Liver (tissue), 9 donors: ENCODE data around the gene DNAH7. TPM values are rescaled to one million over a fixed set of nuclear protein-coding genes. Genes with fewer than 3 reads are reported as not detected.

Experiments used
- DNase-seq: peaks from one replicate; pipeline ENCODE4 v3.0.0-alpha.2; 2017; ENCODE audit warnings: low spot score
- H3K27ac ChIP-seq, 2 donors: one replicate each; pipeline ENCODE4 v1.7.0; 2013; ENCODE audit warnings: inconsistent platforms in 2 of 2, low read length in 2 of 2, control low read depth in 1 of 2, low read depth in 1 of 2, mild to moderate bottlenecking in 1 of 2
- H3K27me3 ChIP-seq, 4 donors: one replicate each; pipeline versions ENCODE4 v1.6.1 to v1.7.0; 2013; ENCODE audit warnings: low read length in 3 of 4, inconsistent platforms in 1 of 4, mild to moderate bottlenecking in 1 of 4, moderate library complexity in 1 of 4; ENCODE audit not compliant: control insufficient read depth in 4 of 4, insufficient read depth in 4 of 4
- H3K36me3 ChIP-seq, 4 donors: one replicate each; pipeline versions ENCODE4 v1.6.1 to v1.7.0; 2013; ENCODE audit warnings: low read length in 3 of 4, mild to moderate bottlenecking in 3 of 4, low read depth in 1 of 4, moderate library complexity in 1 of 4; ENCODE audit not compliant: control insufficient read depth in 4 of 4, insufficient read depth in 3 of 4
- H3K4me1 ChIP-seq, 4 donors: one replicate each; pipeline versions ENCODE4 v1.6.1 to v1.7.0; 2013; ENCODE audit warnings: low read length in 3 of 4, mild to moderate bottlenecking in 3 of 4, moderate library complexity in 1 of 4; ENCODE audit not compliant: control insufficient read depth in 4 of 4, insufficient read depth in 4 of 4
- H3K4me3 ChIP-seq, 3 donors: one replicate each; pipeline versions ENCODE4 v1.6.1 to v1.7.0; 2013; ENCODE audit warnings: low read length in 3 of 3, control low read depth in 1 of 3, low read depth in 1 of 3, mild to moderate bottlenecking in 1 of 3
- H3K9ac ChIP-seq, 2 donors: one replicate each; pipeline ENCODE4 v1.7.0; 2013; ENCODE audit warnings: low read length in 2 of 2, mild to moderate bottlenecking in 2 of 2, moderate library complexity in 2 of 2, control low read depth in 1 of 2, low read depth in 1 of 2
- H3K9me3 ChIP-seq, 4 donors: one replicate each; pipeline versions ENCODE4 v1.6.1 to v1.7.0; 2013; ENCODE audit warnings: low read length in 3 of 4; ENCODE audit not compliant: control insufficient read depth in 4 of 4
- ATF3 ChIP-seq: IDR thresholded peaks from 2 replicates; pipeline ENCODE4 v1.6.1; 2016; ENCODE audit warnings: antibody characterized with exemption
- CTCF ChIP-seq: fragments of 150-350 bp; IDR thresholded peaks from 2 replicates; pipeline ENCODE4 v1.5.1; 2017; ENCODE audit warnings: improper control_type of control experiment, low read depth, low read length; ENCODE audit not compliant: missing input control
- EGR1 ChIP-seq, 2 donors: IDR thresholded peaks; 2 replicates each; pipeline ENCODE4 v1.6.1; 2016 to 2018; ENCODE audit warnings: antibody characterized with exemption in 2 of 2, low read depth in 2 of 2
- FOXA1 ChIP-seq: IDR thresholded peaks from 2 replicates; pipeline ENCODE4 v1.6.1; 2016; ENCODE audit warnings: antibody characterized with exemption
- FOXA2 ChIP-seq: IDR thresholded peaks from 2 replicates; pipeline ENCODE4 v1.6.1; 2016; ENCODE audit warnings: antibody characterized with exemption
- GABPA ChIP-seq, 2 donors: IDR thresholded peaks in 1 of 2; conservative IDR thresholded peaks in 1 of 2; 2 replicates each; pipeline ENCODE4 v1.6.1; 2016; ENCODE audit warnings: antibody characterized with exemption in 2 of 2, mild to moderate bottlenecking in 1 of 2, moderate library complexity in 1 of 2
- HNF4A ChIP-seq, 2 donors: conservative IDR thresholded peaks; 2 replicates each; pipeline ENCODE4 v1.6.1; 2016; ENCODE audit warnings: antibody characterized with exemption in 2 of 2, mild to moderate bottlenecking in 2 of 2
- HNF4G ChIP-seq: IDR thresholded peaks from 2 replicates; pipeline ENCODE4 v1.6.1; 2016; ENCODE audit warnings: antibody characterized with exemption
- JUND ChIP-seq, 2 donors: IDR thresholded peaks; 2 replicates each; pipeline ENCODE4 v1.6.1; 2016; ENCODE audit warnings: antibody characterized with exemption in 2 of 2
- MAX ChIP-seq: IDR thresholded peaks from 2 replicates; pipeline ENCODE4 v1.6.1; 2016; ENCODE audit warnings: antibody characterized with exemption
- NR2F2 ChIP-seq: IDR thresholded peaks from 2 replicates; pipeline ENCODE4 v1.6.1; 2016; ENCODE audit warnings: antibody characterized with exemption
- RAD21 ChIP-seq, 2 donors: IDR thresholded peaks; 2 replicates each; pipeline ENCODE4 v1.6.1; 2016; ENCODE audit warnings: antibody characterized with exemption in 2 of 2, mild to moderate bottlenecking in 2 of 2
- REST ChIP-seq: IDR thresholded peaks from 2 replicates; pipeline ENCODE4 v1.6.1; 2016; ENCODE audit warnings: antibody characterized with exemption, mild to moderate bottlenecking
- RXRA ChIP-seq, 2 donors: IDR thresholded peaks; 2 replicates each; pipeline ENCODE4 v1.6.1; 2017 to 2018; ENCODE audit warnings: antibody characterized with exemption in 2 of 2, mild to moderate bottlenecking in 1 of 2
- SP1 ChIP-seq: IDR thresholded peaks from 2 replicates; pipeline ENCODE4 v1.6.1; 2018; ENCODE audit warnings: antibody characterized with exemption, mild to moderate bottlenecking
- TAF1 ChIP-seq: conservative IDR thresholded peaks from 2 replicates; pipeline ENCODE4 v1.6.1; 2016; ENCODE audit warnings: antibody characterized with exemption, mild to moderate bottlenecking
- YY1 ChIP-seq: IDR thresholded peaks from 2 replicates; pipeline ENCODE4 v1.6.1; 2016; ENCODE audit warnings: antibody characterized with exemption, mild to moderate bottlenecking
- ZBTB33 ChIP-seq: IDR thresholded peaks from 2 replicates; pipeline ENCODE4 v1.6.1; 2016; ENCODE audit warnings: antibody characterized with exemption
- WGBS: extraction: QIAGEN DNeasy Blood & Tissue Kit; methylation state at CpG from one replicate; pipeline ENCODE4 v1.1.7; 2013; 5-methylcytosine and 5-hydroxymethylcytosine counted together
- polyA plus RNA-seq, 2 donors: library from polyadenylated mRNA; stranded (reverse) in 1 of 2; unstranded in 1 of 2; fragments of 200-250 nt in 1 of 2; fragments of >200 nt in 1 of 2; fragmentation: Nextera tagmentation in 1 of 2; extraction: Ambion mirVana in 1 of 2; gene quantifications; one replicate each; pipeline versions ENCODE4 v1.2.1 to v1.2.3, GENCODE V29; 2013 to 2015
- total RNA-seq, 2 donors: library from RNA; depleted of rRNA; stranded (reverse); fragments of >200 nt; gene quantifications; one replicate each; pipeline ENCODE4 v1.2.3, GENCODE V29; 2014
- donor health status: healthy.
- donor health status: healthy.
- donor health status: healthy.
- donor health status: healthy.
- donor health status: healthy.

Gene DNAH7
- total and polyA plus RNA-seq, 4 donors, result under 0.01 to 0.50 (median 0.07) TPM

GRCh38 chr2:196096982-196097745, 28.5 kb upstream of the DNAH7 start:
- Histone ChIP-seq H3K9ac (no peak overlapping the region), H3K4me1 (no peaks in the 10 kb centered on the region), H3K27ac (no peak overlapping the region), H3K9me3 (no peaks in the 10 kb centered on the region), H3K4me3 (no peak overlapping the region), H3K36me3 (no peaks in the 10 kb centered on the region), H3K27me3 (no peaks in the 10 kb centered on the region)
- 67% methylated on average over 5 of the region's 5 CpGs for WGBS
- TF ChIP-seq TAF1 (no peak), SP1 (no peak), GABPA (IDR thresholded peaks at IDR 0.05 in 1 of 2, conservative IDR thresholded peaks at IDR 0.05 in 1 of 2) (no peak), ATF3 (no peak)
- no peak for DNase-seq

GRCh38 chr2:196096264-196096663, 27.6 kb upstream of the DNAH7 start:
- H3K4me3 ChIP-seq, result no peak overlapping the region
- 65% methylated on average over 4 of the region's 4 CpGs for WGBS
- no peak for DNase-seq

More at GRCh38 chr2:196096264-196096663, 27.6 kb upstream of the DNAH7 start:
- TF ChIP-seq JUND (IDR thresholded peaks at IDR 0.05) (no peak), FOXA1 (no peak), REST (no peak), ATF3 (no peak), RXRA (IDR thresholded peaks at IDR 0.05) (no peak), RAD21 (IDR thresholded peaks at IDR 0.05) (no peak), TAF1 (no peak), ZBTB33 (no peak), HNF4A (conservative IDR thresholded peaks at IDR 0.05) (no peak), SP1 (no peak), NR2F2 (no peak), CTCF (no peak), HNF4G (no peak), FOXA2 (no peak), YY1 (no peak), EGR1 (IDR thresholded peaks at IDR 0.05; ENCODE audit: low read depth in 2 of 2) (no peak), MAX (no peak)
- H3K27ac ChIP-seq, result no peak overlapping the region
- no peaks in the 10 kb centered on the region for H3K4me1 ChIP-seq
- no peaks in the 10 kb centered on the region for H3K9me3 ChIP-seq
- H3K27me3 ChIP-seq, result no peaks in the 10 kb centered on the region
- no peaks in the 10 kb centered on the region for H3K36me3 ChIP-seq
- no peak overlapping the region for H3K9ac ChIP-seq
